Peyer's patch (tissue), 4 donors: ENCODE measurements around the gene DQX1. TPM values are rescaled to one million over a fixed set of nuclear protein-coding genes. Genes with fewer than 3 reads are reported as not detected.

Experiments
- DNase-seq, 3 donors: peaks; one replicate each; pipeline ENCODE4 v3.0.0-alpha.2; 2017 to 2019
- H3K27ac ChIP-seq, 4 donors: fragments of 200-600 bp; sonication (generic); one replicate each; pipeline ENCODE4 v1.5.1; 2016 to 2019
- H3K27me3 ChIP-seq, 2 donors: fragments of 200-600 bp; sonication (generic); one replicate each; pipeline ENCODE4 v1.5.1; 2019
- H3K36me3 ChIP-seq, 3 donors: fragments of 200-600 bp; sonication (generic); one replicate each; pipeline ENCODE4 v1.5.1; 2016 to 2019
- H3K4me1 ChIP-seq, 4 donors: fragments of 200-600 bp; sonication (generic); one replicate each; pipeline ENCODE4 v1.5.1; 2016 to 2019
- H3K4me3 ChIP-seq, 4 donors: fragments of 200-600 bp; sonication (generic); 1 replicate in 3 of 4; 2 replicates in 1 of 4; pipeline ENCODE4 v1.5.1; 2016 to 2019; ENCODE audit warnings: mild to moderate bottlenecking in 1 of 4
- H3K9me3 ChIP-seq, 4 donors: fragments of 200-600 bp; sonication (generic); one replicate each; pipeline ENCODE4 v1.5.1; 2016 to 2019; ENCODE audit warnings: mild to moderate bottlenecking in 1 of 4
- POLR2A ChIP-seq, 2 donors: fragments of 450-650 bp; IDR thresholded peaks; one replicate each; pipeline ENCODE4 v1.5.1; 2017; ENCODE audit warnings: antibody characterized with exemption in 2 of 2, mild to moderate bottlenecking in 2 of 2, moderate library complexity in 2 of 2
- total RNA-seq, 4 donors: library from RNA; depleted of rRNA; stranded (reverse); fragments of >200 nt; gene quantifications; one replicate each; pipeline ENCODE4 v1.1.0, GENCODE V29; 2016
- TF ChIP-seq, protein P1 (sequence below), 6 experiments: fragments of 450-650 bp in 4 of 6; fragments of 200-600 bp in 2 of 6; sonication (generic) in 1 of 6; IDR thresholded peaks; one replicate each; pipeline ENCODE4 v1.5.1; 2017 to 2019; ENCODE audit warnings: antibody characterized with exemption in 6 of 6, mild to moderate bottlenecking in 3 of 6, moderate library complexity in 1 of 6

The DQX1 gene
- total RNA-seq, 4 donors from 2014 or later, result 14.0 to 116 (median 75.3) TPM

- H3K27ac ChIP-seq, result no peak overlapping the region
- peak in 1 of 3 donors; percentile 29 for DNase-seq
- TF ChIP-seq, protein P1, sequence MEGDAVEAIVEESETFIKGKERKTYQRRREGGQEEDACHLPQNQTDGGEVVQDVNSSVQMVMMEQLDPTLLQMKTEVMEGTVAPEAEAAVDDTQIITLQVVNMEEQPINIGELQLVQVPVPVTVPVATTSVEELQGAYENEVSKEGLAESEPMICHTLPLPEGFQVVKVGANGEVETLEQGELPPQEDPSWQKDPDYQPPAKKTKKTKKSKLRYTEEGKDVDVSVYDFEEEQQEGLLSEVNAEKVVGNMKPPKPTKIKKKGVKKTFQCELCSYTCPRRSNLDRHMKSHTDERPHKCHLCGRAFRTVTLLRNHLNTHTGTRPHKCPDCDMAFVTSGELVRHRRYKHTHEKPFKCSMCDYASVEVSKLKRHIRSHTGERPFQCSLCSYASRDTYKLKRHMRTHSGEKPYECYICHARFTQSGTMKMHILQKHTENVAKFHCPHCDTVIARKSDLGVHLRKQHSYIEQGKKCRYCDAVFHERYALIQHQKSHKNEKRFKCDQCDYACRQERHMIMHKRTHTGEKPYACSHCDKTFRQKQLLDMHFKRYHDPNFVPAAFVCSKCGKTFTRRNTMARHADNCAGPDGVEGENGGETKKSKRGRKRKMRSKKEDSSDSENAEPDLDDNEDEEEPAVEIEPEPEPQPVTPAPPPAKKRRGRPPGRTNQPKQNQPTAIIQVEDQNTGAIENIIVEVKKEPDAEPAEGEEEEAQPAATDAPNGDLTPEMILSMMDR (IDR thresholded peaks at IDR 0.05), result no peak
- no peak for TF ChIP-seq POLR2A (IDR thresholded peaks at IDR 0.05)
Measured at GRCh38 chr2:74571058-74571457, 45.0 kb upstream of the DQX1 start.

GRCh38 chr2:74569686-74570085 is 43.7 kb upstream of the DQX1 start:
- DNase-seq, result no peak
- H3K27ac ChIP-seq, result no peak overlapping the region
- no peak overlapping the region for H3K4me3 ChIP-seq
- H3K36me3 ChIP-seq, result no peaks in the 10 kb centered on the region
- no peak for TF ChIP-seq POLR2A (IDR thresholded peaks at IDR 0.05)
- TF ChIP-seq, protein P1 (IDR thresholded peaks at IDR 0.05), result no peak
- no peaks in the 10 kb centered on the region for H3K9me3 ChIP-seq
- peaks cover 0 to 11% (median 0%) of the 10 kb centered on the region in 4 donors for H3K4me1 ChIP-seq
- no peaks in the 10 kb centered on the region for H3K27me3 ChIP-seq

More at GRCh38 chr2:74571058-74571457, 45.0 kb upstream of the DQX1 start:
- no peaks in the 10 kb centered on the region for H3K27me3 ChIP-seq
- H3K9me3 ChIP-seq, result no peaks in the 10 kb centered on the region
- H3K4me1 ChIP-seq, result peaks cover 0 to 11% (median 0%) of the 10 kb centered on the region in 4 donors
- H3K4me3 ChIP-seq, result no peak overlapping the region
- H3K36me3 ChIP-seq, result no peaks in the 10 kb centered on the region

DNA sequence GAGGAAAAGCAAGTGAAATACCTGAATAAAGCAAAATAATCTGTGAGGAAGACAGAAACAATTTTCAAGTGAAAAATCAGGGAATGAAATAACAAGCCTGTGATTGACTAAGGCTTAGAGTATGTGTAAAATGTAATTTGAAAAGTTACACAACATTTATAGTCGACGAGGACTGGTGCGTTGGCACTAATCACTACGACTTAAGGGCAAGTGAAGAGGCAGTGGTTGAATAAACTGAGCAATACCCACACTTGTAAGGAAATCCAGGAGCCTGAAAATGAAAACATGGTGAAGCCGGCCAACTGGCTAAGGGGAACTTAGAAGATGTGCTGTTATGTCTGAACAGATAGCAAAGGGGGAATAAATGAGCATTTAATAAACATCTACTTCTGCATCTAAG is 41.9 kb upstream of the DQX1 start:
- Histone ChIP-seq H3K27me3 (no peaks in the 10 kb centered on the region), H3K27ac (no peak overlapping the region), H3K36me3 (no peaks in the 10 kb centered on the region), H3K4me1 (no peaks in the 10 kb centered on the region), H3K4me3 (no peak overlapping the region), H3K9me3 (no peaks in the 10 kb centered on the region)
- TF ChIP-seq, protein P1 (IDR thresholded peaks at IDR 0.05), result no peak
- no peak for DNase-seq

GRCh38 chr2:74566754-74567085 is 40.7 kb upstream of the DQX1 start:
- no peak for DNase-seq
- H3K4me1 ChIP-seq, result no peaks in the 10 kb centered on the region
- TF ChIP-seq, protein P1 (IDR thresholded peaks at IDR 0.05), result no peak
- TF ChIP-seq POLR2A (IDR thresholded peaks at IDR 0.05), result no peak
- H3K9me3 ChIP-seq, result no peaks in the 10 kb centered on the region
- no peak overlapping the region for H3K4me3 ChIP-seq
- H3K27me3 ChIP-seq, result no peaks in the 10 kb centered on the region
- no peak overlapping the region for H3K27ac ChIP-seq
- no peaks in the 10 kb centered on the region for H3K36me3 ChIP-seq

GRCh38 chr2:74566076-74566753 is 40.2 kb upstream of the DQX1 start:
- TF ChIP-seq, protein P1 (IDR thresholded peaks at IDR 0.05), result no peak
- TF ChIP-seq POLR2A (IDR thresholded peaks at IDR 0.05), result no peak
- Histone ChIP-seq H3K27me3 (no peaks in the 10 kb centered on the region), H3K27ac (no peak overlapping the region), H3K4me1 (no peaks in the 10 kb centered on the region), H3K9me3 (no peaks in the 10 kb centered on the region), H3K4me3 (no peak overlapping the region), H3K36me3 (no peaks in the 10 kb centered on the region)
- DNase-seq, result no peak

DNA sequence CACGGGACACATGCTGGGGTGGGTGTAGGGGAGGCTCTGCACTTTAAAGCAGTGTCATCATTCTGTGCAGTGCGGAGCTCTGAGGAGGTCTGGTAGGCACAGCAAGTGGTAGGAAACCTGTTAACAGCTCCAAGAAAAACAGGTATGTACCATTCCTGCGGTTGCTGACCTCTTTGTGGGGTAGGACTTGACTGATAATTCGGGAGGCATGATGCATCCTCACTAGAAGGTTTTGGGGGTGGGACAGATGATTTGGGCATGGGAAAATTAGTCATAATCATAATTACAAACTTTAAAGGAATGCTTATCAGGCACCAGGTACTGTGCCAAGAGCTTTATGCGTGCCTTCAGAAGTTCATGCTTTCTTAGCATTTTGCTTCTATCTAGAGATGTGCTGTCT is 38.2 kb upstream of the DQX1 start:
- no peaks in the 10 kb centered on the region for H3K4me1 ChIP-seq
- no peak for TF ChIP-seq POLR2A (IDR thresholded peaks at IDR 0.05)
- TF ChIP-seq, protein P1 (IDR thresholded peaks at IDR 0.05), result no peak
- no peaks in the 10 kb centered on the region for H3K9me3 ChIP-seq
- H3K36me3 ChIP-seq, result no peaks in the 10 kb centered on the region
- DNase-seq, result no peak
- no peak overlapping the region for H3K27ac ChIP-seq
- H3K27me3 ChIP-seq, result no peaks in the 10 kb centered on the region
- no peak overlapping the region for H3K4me3 ChIP-seq
